GM19328 (cell line): ENCODE data around the gene SSNA1.

Source experiments
- ATAC-seq: cut with Tn5 transposase; IDR thresholded peaks from one replicate; pipeline ENCODE4 v1.9.1; 2021; ENCODE audit warnings: mild to moderate bottlenecking, moderate library complexity; ENCODE audit not compliant: unreplicated experiment

SSNA1 gene

GRCh38 chr9:137198902-137199283, 10.4 kb downstream of the SSNA1 start:
- no peak for ATAC-seq

- ATAC-seq = no peak
Observed at GRCh38 chr9:137199411-137200121, 11.1 kb downstream of the SSNA1 start.

GRCh38 chr9:137200311-137201204, 12.1 kb downstream of the SSNA1 start, which contains the start of gene TPRN:
Gene TPRN (minus strand): TSS chr9:137200741. CDS start chr9:137200711, 30 bp downstream.
- ATAC-seq = peak; percentile 80

GRCh38 chr9:137201205-137201868, 12.9 kb downstream of the SSNA1 start:
- peak; percentile 13 for ATAC-seq

GRCh38 chr9:137202966-137203365, 14.5 kb downstream of the SSNA1 start:
- no peak for ATAC-seq

GRCh38 chr9:137204731-137205125, 16.3 kb downstream of the SSNA1 start:
- ATAC-seq = no peak

- peak; percentile 38 for ATAC-seq
Observed at GRCh38 chr9:137205126-137206069, 16.9 kb downstream of the SSNA1 start, which contains the start of the genes NDOR1 and TMEM203. Gene NDOR1 (plus strand): TSS chr9:137205700. CDS start chr9:137205778, 78 bp downstream. Gene TMEM203 (minus strand): TSS chr9:137205648. CDS start chr9:137205414, 234 bp downstream.

- ATAC-seq = no peak
Observed at GRCh38 chr9:137206602-137207001, 18.1 kb downstream of the SSNA1 start.

- no peak for ATAC-seq
Observed at GRCh38 chr9:137211532-137211931, 23.1 kb downstream of the SSNA1 start.

- ATAC-seq = no peak
Observed at GRCh38 chr9:137212520-137212919, 24.0 kb downstream of the SSNA1 start.

GRCh38 chr9:137213160-137214060, 24.9 kb downstream of the SSNA1 start:
- ATAC-seq = no peak

- no peak for ATAC-seq
Observed at GRCh38 chr9:137214620-137215019, 26.1 kb downstream of the SSNA1 start.

- ATAC-seq = no peak
Observed at GRCh38 chr9:137215196-137215986, 26.9 kb downstream of the SSNA1 start.

- no peak for ATAC-seq
Observed at GRCh38 chr9:137216188-137216965, 27.9 kb downstream of the SSNA1 start.

- ATAC-seq = no peak
Observed at GRCh38 chr9:137217276-137218211, 29.1 kb downstream of the SSNA1 start.

GRCh38 chr9:137218212-137218753, 29.8 kb downstream of the SSNA1 start:
- ATAC-seq = no peak
